GM12892 (cell line): ENCODE measurements around the gene ARSK.

ENCODE experiments used
- POLR2A ChIP-seq: IDR thresholded peaks from 2 replicates; pipeline ENCODE4 v1.6.1; 2011; ENCODE audit warnings: low read depth, low read length, control low read depth
- TAF1 ChIP-seq: IDR thresholded peaks from 2 replicates; pipeline ENCODE4 v1.6.1; 2011; ENCODE audit warnings: low read depth, mild to moderate bottlenecking, control low read depth, low read length, borderline replicate concordance

- TF ChIP-seq TAF1, result no peak
- TF ChIP-seq POLR2A, result no peak
These were observed 51.5 kb downstream of the ARSK start for GRCh38 chr5:95606419-95606818.
